Breast epithelium (tissue), 3 donors: ENCODE results near the gene DBF4.

Experiments used
- CTCF ChIP-seq, 3 donors: fragments of 450-650 bp; IDR thresholded peaks; one replicate each; pipeline ENCODE4 v1.5.1; 2016 to 2017; ENCODE audit warnings: antibody characterized with exemption in 3 of 3, mild to moderate bottlenecking in 3 of 3, moderate library complexity in 3 of 3
- POLR2AphosphoS5 ChIP-seq, 3 donors: sonication (generic); formaldehyde crosslinking; IDR thresholded peaks; one replicate each; pipeline ENCODE4 v1.6.1; 2017; ENCODE audit warnings: antibody characterized with exemption in 3 of 3

GRCh38 chr7:87919875-87920274, 43.6 kb downstream of the DBF4 start:
- TF ChIP-seq CTCF (IDR thresholded peaks at IDR 0.05) (no peak), POLR2AphosphoS5 (IDR thresholded peaks at IDR 0.05) (no peak)
